ENCODE measurements around the gene FRRS1L.

Gene FRRS1L

DNA sequence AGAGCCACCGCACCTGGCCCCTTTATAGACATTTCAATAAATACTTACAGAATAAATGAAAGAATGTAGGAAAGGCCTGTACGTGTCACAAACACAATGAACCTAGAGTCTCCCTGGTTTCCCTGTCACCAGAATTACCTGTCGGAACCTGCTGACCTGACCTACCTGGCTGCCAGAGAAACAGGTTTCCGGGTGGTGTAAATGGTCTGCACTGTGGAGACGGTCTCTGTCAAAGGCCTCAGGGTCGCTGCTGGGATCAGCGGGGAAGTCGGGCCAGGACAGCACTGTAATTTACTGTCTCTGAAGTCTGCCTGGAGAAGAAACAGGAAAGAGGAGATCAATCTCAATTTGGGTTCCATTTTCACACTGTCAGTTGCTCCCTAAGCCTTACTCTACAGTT lies 9.3 kb upstream of the FRRS1L start:
- no peak for DNase-seq (ENCODE audit: low read depth in 2 of 2)

DNA sequence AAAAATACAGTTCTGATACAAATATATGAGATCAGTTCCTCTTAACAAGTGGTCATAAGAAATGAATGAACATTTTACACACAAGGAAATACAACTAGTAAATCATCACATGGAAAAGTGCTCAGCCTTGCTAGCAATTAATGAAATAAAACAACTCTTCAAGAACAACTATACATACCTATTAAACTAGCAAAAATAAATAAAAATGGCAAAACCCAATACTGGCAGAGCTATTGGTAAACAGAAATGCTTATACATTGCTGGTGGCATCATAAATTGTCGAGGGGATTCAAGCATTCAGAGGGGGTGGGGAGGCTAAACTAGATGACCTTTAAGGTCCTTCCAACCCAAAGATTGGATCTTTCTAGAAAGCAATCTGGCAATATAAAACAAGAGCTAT lies 5.9 kb upstream of the FRRS1L start:
- no peak for DNase-seq (ENCODE audit: low read depth in 2 of 2)

DNA sequence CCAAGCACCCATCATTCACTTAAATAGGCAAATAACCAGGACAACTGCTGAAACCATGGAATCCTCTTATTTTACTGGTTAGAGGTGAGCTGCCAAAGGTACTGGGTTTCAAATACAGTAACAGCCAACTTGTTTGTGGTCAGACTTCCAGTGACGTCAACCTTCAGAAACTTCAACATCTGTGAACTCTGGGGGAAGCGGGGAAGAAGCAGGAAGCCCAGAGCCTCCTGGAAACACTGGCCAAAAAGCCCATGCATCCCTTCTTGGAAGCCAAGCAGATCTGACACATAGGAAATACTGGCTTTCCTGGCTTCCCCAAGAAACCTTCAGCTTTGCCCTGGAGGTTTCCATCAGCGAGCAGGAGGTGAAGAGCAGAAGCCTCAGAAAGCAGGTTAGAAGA lies 4.9 kb upstream of the FRRS1L start:
- DNase-seq (ENCODE audit: low read depth in 2 of 2): peak; percentile 26 to 32

DNA sequence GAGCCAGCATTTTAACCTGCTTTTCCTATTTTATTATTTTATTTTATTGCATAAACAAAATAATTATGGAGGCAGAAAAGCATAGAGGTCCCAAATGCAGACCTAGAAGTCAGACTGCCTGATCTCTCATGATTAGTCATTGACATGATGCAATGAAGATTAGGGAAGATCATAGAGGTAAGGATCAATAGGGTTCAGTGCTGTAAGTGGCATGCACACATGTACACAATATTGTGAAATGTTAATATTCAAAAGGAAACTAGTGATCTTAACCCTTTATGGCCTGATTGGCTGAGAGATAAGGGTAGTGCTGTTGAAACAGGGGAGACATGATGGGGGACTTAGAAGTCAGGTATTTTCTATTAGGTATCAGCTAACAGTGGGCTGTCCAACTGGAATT lies 1.1 kb upstream of the FRRS1L start:
- DNase-seq (ENCODE audit: low read depth in 2 of 2): no peak

DNA sequence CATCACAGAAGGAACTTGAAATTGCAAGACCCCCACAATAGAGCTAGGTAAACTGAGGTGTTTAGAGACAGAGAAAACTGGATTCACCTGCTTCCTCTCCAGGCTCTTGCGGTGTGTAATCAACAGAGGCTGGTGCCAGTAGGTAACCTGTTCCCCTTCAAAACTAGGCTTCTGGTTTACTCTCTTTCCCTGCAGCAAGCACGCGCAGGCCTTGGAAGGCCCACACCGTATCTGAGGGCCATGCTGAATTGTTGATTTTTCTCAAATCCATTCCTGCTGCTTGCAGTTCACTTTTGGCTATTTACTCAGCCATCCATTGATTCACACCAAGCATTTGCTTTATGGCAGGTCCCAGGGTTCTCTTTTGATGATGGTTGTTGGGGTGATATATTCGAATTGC lies 667 bp upstream of the FRRS1L start:
- DNase-seq (ENCODE audit: low read depth in 2 of 2): no peak

DNA sequence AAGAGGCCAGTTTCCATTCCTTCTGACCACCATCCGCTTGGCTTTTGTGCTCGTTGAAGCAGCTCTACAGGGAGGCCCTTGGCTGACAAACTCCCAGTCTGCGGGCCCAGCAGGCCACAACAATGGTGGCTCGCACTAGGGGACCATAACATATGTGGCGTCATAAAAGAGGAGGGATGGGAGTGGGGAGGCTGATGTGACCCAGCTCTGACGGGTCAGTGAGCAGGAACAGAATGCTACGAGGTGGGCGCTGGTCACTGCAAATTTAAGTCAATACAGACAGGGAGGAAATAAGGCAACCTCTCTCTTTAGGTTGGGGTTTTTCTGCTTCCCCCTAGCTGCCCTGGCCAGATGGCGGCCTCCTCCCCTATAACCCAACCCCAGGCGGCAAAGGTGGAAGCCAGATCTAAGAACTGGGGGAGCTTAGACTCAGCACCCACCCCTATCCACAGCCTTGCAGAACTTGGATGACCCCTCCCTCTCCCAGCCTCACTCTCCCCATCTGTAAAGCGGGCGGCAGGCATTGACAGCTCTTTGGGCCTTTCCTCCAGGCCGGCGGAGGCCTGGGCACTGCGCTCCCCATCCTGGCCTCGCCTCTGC lies 778 bp downstream of the FRRS1L start:
- DNase-seq (ENCODE audit: low read depth in 2 of 2): no peak

DNA sequence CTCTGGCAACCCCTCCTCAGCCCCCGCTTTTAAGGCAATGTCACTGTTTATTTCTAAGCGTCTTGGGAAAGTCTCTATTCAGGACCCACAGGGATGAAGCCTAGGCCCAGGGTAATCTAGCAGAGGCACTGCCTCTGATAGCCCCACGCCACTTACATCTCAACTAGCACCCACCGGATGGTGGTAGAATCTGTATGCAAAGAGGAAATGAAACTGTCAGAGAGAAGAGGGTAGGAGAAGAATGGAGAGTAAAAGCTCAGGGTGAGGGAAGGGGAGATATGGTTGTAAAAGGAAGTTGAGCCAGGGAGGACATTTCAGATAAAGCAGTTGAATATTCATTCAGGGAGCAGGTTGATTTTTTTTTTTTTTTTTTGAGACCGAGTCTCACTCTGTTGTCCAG lies 3.0 kb downstream of the FRRS1L start:
- DNase-seq (ENCODE audit: low read depth in 2 of 2): no peak

DNA sequence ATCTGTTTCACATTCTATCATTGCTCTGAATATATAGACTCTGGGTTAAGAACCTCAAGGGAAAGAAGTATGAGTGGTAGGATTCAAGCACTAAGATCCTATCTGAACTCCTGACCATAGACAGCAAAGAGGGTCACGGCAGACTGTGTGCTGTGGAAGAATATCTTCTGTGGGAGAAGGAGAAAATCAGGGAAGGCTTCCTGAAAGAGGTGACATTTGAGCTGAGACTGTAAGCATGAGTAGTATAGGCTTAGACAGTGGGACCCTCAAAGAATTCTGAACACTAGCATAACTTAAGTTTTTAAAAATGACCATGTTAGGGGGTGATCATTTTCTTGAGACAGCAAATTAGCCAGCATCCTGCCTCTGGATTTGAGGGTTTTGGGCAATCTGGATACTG lies 3.9 kb downstream of the FRRS1L start:
- no peak for DNase-seq (ENCODE audit: low read depth in 2 of 2)

DNA sequence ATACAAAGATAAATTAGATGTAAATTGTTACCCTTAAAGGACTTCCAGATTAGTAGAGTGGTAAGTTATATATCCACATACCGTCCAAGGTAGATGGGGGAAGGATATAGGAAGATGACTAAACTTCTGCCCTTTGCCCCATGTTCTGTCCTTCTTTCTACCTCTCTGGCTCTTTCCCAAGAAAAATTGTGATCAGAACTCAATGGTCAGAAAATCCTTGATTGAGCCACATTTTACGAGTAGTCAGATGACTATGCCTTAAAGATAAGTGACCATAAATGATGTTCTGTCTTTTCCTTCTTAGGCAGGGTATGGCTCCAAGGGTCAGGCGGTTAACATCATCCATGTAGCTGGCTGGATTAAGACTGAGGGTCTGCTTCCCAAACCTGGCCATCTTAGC lies 4.4 kb downstream of the FRRS1L start:
- no peak for DNase-seq (ENCODE audit: low read depth in 2 of 2)

DNA sequence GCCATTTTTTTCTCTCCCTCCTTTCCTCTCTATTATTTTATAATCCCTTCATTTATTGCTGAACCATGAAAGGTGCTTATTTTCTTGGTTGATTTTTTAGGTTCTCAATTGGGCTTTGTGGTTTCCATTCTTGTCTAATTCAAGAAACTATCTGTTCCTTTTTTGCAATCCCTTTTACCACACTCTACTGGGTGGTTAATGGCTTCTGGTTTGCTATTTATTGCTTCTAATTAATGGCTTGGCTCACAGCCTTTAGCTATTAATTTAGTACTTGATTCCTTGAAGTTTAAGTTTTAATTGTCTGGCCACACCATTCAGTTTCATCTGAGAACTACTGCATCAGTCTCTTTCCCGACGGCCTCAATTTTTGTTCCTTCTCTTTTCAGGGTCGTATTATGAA lies 5.6 kb downstream of the FRRS1L start:
- DNase-seq (ENCODE audit: low read depth in 2 of 2): no peak

DNA sequence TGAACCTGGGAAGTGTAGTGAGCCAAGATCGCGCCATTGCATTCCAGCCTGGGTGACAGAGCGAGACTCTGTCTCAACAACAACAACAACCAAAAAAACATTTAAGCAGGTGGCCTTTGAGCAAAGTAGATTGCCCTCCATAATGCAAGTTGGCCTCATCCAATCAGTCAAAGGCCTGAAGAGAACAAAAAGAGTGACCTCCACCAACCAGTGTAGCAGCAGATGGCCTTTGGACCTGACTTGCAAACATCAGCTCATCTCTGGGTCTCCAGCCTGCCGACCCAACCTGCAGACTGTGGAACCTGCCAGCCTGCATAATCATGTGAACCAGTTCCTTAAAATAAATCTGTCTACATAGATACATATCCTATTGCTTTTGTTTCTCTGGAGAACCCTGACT lies 7.5 kb downstream of the FRRS1L start:
- no peak for DNase-seq (ENCODE audit: low read depth in 2 of 2)

DNA sequence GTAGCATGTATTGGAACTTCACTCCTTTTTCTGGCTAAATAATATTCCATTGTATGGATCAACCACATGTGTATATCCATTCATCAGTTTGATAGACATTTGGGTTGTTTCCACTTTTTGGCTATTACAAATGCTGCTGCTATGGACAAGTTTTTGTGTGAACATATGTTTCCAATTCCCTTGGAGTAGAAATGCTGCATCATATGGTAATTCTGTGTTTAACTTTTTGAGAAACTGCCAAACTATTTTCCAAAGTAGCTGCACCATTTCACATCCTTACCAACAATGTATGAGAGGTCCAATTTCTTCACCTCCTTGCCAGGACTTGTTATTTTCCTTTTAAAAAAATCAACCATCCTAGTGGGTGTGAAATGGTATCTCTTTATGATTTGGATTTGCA lies 8.4 kb downstream of the FRRS1L start:
- peak; percentile 77 to 84 for DNase-seq (ENCODE audit: low read depth in 2 of 2)

DNA sequence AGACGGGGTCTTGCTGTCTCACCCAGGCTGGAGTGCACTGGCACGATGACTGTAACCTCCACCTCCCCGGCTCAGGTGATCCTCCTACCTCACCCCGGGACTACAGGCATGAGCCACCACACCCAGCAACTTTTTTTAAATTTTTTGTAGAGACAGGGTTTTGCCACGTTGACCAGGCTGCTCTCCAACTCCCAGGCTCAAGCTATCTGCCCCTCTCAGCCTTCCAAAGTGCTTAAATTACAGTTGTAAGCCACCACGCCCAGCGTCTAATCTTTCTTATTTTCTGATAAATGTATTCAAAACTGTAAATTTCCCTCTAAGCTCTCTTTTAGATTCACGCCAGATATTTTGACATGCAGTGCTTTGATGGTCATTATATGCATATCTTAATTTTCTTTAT lies 10.3 kb downstream of the FRRS1L start:
- DNase-seq (ENCODE audit: low read depth in 2 of 2): no peak

DNA sequence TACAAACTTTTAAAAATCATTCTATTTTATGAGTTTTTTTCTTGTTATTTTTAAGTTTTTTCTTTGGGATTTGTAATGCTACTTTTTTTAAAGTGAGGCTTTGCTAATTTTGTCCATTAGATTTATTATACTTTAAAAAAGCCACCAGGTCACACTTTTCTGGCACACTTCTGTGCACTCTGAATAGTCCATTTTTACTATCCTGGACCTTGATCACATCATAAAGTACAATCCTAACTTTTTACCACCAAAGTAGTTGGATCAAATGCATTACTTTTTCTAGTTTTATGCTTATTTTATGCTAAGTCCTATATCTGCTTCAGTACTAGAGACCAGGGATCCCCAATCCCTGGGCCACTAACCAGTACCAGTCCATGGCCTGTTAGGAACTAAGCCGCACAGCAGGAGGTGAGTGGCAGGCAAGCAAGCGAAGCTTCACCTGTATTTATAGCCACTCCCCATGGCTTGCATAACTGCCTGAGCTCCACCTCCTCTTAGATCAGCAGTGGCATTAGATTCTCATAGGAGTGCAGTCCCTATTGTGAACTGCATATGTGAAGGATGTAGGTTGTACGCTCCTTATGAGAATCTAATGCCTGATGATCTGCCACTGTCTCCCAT lies 16.0 kb downstream of the FRRS1L start:
- DNase-seq (ENCODE audit: low read depth in 2 of 2): no peak

DNA sequence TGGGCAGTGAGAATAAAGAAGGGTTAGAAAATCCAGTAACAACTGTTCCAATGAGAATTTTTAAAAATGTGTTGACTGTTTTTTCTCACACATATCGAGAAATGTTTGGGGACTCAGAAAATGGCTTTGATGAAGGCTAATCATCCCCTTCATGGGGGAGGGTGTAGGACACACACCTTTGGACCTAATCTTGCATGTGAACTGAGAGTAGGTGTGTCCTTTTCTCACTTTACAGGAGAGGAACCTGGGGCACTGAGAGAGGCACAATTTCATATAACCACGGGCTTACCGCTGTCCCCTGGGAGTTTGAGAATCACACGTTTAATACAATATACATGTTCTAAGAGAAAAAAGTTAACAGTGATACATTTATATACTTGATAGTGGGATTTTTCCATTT lies 17.3 kb downstream of the FRRS1L start:
- no peak for DNase-seq (ENCODE audit: low read depth in 2 of 2)

DNA sequence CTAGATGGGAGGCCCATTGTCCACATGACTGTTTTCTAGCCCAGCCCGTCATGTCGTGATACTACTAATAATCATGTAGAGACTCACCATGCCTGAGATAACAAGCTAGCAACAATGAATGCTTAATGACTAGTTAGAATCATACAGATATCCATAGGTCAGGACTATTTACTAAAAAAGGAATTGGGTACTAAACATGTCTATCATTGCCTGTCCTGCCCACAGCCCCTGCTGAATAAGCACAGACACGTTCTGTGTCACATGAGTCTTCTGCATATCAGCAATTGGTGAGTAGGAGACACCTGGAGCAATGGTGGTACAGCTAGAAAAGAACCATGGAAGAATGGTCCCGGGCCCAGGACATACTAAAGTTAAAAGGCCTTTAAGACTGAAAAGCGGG lies 18.0 kb downstream of the FRRS1L start:
- no peak for DNase-seq (ENCODE audit: low read depth in 2 of 2)

DNA sequence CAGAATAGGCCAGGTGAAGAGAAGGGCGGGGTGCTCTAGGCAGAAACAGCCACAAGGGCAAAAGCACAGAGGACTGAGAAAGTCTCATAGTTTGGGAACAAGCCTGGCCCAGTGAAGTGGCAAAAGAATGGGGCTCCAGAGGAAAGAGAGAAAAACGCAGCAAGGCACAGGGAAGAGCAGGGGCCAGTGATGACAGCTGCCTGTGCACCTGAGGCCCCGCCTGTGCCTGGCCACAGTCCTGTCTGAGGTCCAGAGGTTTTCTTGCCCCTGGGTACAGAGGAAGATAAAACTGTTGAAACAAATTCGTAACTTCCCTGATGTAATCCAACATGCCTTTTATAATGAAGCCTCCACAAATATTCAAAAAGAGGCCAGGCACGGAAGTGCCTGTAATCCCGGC lies 22.0 kb downstream of the FRRS1L start:
- no peak for DNase-seq (ENCODE audit: low read depth in 2 of 2)

DNA sequence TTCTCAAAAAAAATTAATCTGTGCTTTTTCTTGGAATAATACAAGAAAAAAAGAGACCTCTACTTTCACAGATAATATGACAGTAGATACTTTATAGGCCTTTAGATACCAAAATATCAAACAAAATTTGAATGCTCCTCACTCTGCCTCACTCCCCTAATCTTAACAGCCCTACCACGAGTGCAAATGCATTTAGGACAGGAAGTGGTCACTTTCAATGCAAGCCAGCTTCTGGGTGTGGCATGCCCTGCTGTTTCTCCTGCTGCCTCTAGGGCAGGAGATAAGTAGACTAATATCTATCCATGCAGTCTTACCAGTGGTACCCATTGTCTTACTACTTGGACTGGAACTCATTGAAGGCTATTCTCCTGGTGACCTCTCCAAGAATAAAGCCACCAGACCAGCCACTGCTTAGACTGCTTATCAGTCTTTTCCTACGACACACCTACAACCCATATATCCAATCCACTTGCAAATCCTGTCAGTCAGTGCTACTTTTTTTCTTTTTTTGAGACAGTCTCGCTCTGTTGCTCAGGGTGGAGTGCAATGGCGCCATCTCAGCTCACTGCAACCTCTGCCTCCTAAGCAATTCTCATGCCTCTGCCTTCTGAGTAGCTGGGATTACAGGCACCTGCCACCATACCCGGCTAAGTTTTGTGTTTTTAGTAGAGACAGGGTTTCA lies 23.0 kb downstream of the FRRS1L start:
- no peak for DNase-seq (ENCODE audit: low read depth in 2 of 2)

DNA sequence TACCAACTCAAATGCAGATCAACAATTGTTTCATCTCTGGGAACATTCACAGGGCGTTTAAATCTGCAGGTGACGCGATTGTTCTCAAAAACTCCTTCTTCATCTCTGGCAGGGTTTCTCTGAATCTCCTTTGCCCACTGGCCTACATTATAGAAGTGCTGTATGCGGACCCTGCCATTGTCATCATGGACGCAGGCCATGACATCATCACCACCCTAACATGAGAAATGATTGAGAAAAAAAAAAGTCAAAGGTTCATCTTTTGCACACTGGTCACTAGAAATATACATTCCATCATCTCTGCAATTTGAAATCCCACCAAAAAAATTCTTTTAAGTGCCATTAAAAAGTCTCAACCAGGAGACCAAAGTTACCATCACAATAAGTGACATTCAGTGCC lies 25.7 kb downstream of the FRRS1L start:
- no peak for DNase-seq (ENCODE audit: low read depth in 2 of 2)

DNA sequence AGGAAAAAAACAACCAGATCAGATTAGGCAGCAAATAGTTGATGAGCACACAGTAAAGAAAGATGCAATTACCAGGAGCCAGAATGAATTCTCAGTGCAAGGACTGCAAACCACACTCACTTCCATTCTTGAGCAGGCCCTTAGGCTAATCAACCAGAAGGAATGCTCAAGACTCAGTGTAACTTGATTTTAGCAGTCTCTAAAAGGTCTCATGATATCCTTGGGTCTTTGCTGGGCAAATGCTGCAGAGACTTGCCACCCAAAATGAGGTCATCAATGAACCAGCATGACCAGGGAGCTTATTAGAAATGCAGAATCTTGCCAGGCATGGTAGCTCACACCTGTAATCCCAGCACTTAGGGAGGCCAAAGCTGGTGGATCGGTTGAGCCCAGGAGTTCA lies 27.2 kb downstream of the FRRS1L start:
- DNase-seq (ENCODE audit: low read depth in 2 of 2): no peak

DNA sequence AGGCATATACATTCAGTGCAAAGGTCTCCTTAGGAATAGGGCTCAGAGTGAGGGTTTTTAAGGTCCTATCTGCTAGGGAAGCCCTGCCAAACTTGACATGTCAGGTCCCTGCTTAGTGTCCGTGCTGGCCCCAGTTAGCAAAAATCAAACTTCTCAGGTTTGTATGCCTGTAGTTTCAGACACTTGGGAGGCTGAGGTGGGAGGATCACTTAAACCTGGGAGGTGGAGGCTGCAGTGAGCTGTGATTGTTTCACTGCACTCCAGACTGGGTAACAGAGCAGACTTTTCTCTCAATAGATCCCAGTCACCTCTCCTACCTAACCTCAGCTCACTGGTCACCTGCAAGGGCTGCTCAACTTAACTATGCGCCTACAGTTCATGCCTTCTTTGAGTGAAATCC lies 28.6 kb downstream of the FRRS1L start:
- no peak for DNase-seq (ENCODE audit: low read depth in 2 of 2)

DNA sequence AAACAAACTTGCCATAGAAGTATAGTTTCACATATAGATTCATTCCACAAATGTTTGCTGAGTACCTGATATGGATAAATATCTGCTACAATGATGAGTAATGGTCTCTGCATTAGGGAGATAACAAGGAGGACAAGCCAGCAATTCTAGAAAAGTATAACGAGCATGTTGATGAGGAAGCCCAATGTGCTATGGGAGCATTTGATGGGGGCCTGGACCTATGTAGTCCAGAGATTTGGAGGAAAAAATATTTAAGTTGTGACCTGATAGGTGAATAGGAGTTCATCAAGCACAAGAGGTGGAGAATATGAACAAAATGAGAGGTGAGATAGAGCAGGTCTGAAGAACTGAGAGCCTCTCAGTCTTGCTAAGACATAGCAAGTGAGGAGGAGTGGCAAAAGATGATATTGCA lies 32.9 kb downstream of the FRRS1L start:
- no peak for DNase-seq (ENCODE audit: low read depth in 2 of 2)

DNA sequence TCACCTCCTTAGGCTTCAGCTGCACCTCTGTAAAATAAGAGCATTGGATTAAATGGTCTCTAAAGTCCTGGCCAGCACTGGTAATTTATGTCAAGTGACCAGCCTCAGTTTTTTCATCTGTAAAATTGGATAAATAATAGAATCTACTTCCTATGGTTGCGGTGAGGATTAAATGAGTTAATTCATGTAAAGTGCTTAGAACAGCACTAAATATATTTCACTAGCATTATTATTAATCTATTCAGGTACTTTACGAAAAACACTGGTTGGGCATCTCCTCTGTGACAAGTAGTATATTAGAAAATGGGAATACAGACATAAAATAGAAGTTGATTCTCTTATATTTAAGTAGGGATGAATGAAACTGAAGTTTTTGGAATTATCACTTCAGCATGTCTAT lies 33.5 kb downstream of the FRRS1L start:
- DNase-seq (ENCODE audit: low read depth in 2 of 2): no peak

DNA sequence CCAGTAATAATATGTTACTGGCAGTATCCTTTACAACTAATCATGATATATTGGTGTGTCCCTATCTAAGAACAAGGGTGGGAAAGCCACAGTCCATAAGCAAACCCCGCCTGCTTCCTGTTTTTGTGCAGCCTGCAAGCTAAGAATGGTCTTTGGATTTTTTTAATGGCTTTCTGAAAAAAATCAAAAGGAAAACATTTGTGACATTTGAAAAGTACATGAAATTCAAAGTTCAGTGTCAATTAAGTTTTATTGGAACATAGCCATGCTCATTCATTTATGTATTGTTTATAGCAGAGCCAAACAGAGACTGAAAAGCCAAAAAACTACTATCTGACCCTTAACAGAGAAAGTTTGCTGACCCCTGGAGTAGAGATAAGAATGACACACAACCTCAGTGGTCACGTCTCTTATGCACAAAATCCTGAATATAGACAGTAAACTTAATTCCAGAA lies 34.5 kb downstream of the FRRS1L start:
- no peak for DNase-seq (ENCODE audit: low read depth in 2 of 2)

Measured in fibroblast of skin of left biceps (primary cell).